Measurements from ENCODE around the gene CD38.

The CD38 gene

GRCh38 chr4:15899511-15899910 is 121.4 kb downstream of the CD38 start:
- DNase-seq (ENCODE audit: low read depth) = no peak

- DNase-seq (ENCODE audit: low read depth) = no peak
Measured at GRCh38 chr4:15901007-15901406, 122.9 kb downstream of the CD38 start.

GRCh38 chr4:15901998-15902397 is 123.9 kb downstream of the CD38 start:
- no peak for DNase-seq (ENCODE audit: low read depth)

GRCh38 chr4:15902746-15903145 is 124.6 kb downstream of the CD38 start:
- DNase-seq (ENCODE audit: low read depth) = no peak
